T-helper 2 cell treated with Interferon-gamma antibody and Interleukin-4, amounts not matched to agents 5 μg/mL and 100 μg/mL, for 36 hours (primary cell): ENCODE measurements around the gene NLRP9.
A peak's percentile ranks its signal among the peaks of the same experiment; 100 is the strongest.

Source experiments
- DNase-seq: peaks from one replicate; pipeline ENCODE4 v3.0.0; 2021; ENCODE audit warnings: low spot score
- H3K27ac Mint-ChIP-seq: one replicate; pipeline ENCODE4 v1.8.0; 2021; ENCODE audit warnings: mild to moderate bottlenecking, mixed read lengths
- H3K27me3 Mint-ChIP-seq: one replicate; pipeline ENCODE4 v1.8.0; 2021; ENCODE audit warnings: low read depth, mixed read lengths
- H3K36me3 Mint-ChIP-seq: one replicate; pipeline ENCODE4 v1.8.0; 2021; ENCODE audit warnings: low read depth, mixed read lengths
- H3K4me1 Mint-ChIP-seq: one replicate; pipeline ENCODE4 v1.8.0; 2021; ENCODE audit warnings: low read depth, mixed read lengths
- H3K4me3 Mint-ChIP-seq: one replicate; pipeline ENCODE4 v1.8.0; 2022; ENCODE audit warnings: mild to moderate bottlenecking, moderate library complexity, mixed read lengths
- H3K9me3 Mint-ChIP-seq: one replicate; pipeline ENCODE4 v1.8.0; 2021; ENCODE audit warnings: mixed read lengths

The NLRP9 gene

GRCh38 chr19:55676889-55677505, 61.2 kb downstream of the NLRP9 start:
- no peak for DNase-seq
- peaks cover 28% of the 10 kb centered on the region for H3K4me1 Mint-ChIP-seq
- no peaks in the 10 kb centered on the region for H3K27me3 Mint-ChIP-seq
- H3K4me3 Mint-ChIP-seq, result peak overlapping the region; percentile 97
- no peaks in the 10 kb centered on the region for H3K9me3 Mint-ChIP-seq
- H3K36me3 Mint-ChIP-seq, result peaks cover 38% of the 10 kb centered on the region
- peak overlapping the region; percentile 60 for H3K27ac Mint-ChIP-seq

- no peaks in the 10 kb centered on the region for H3K27me3 Mint-ChIP-seq
- peaks cover 40% of the 10 kb centered on the region for H3K36me3 Mint-ChIP-seq
- H3K27ac Mint-ChIP-seq, result peak overlapping the region; percentile 60
- no peaks in the 10 kb centered on the region for H3K9me3 Mint-ChIP-seq
- peaks cover 28% of the 10 kb centered on the region for H3K4me1 Mint-ChIP-seq
- no peak for DNase-seq
- H3K4me3 Mint-ChIP-seq, result peak overlapping the region; percentile 97
Measured at GRCh38 chr19:55676383-55676782, 61.8 kb downstream of the NLRP9 start.

GRCh38 chr19:55675661-55676354, 62.4 kb downstream of the NLRP9 start:
- Mint-ChIP-seq H3K4me1 (peaks cover 28% of the 10 kb centered on the region), H3K36me3 (peaks cover 46% of the 10 kb centered on the region), H3K27me3 (no peaks in the 10 kb centered on the region), H3K27ac (peak overlapping the region; percentile 93), H3K4me3 (peak overlapping the region; percentile 97), H3K9me3 (no peaks in the 10 kb centered on the region)
- DNase-seq, result no peak

GRCh38 chr19:55674841-55675660, 63.2 kb downstream of the NLRP9 start, which contains the start of gene EPN1:
EPN1 (plus strand) TSS chr19:55675226; CDS start chr19:55678628, 3,402 bp downstream.
- no peaks in the 10 kb centered on the region for H3K9me3 Mint-ChIP-seq
- no peaks in the 10 kb centered on the region for H3K27me3 Mint-ChIP-seq
- H3K4me3 Mint-ChIP-seq, result peak within 1 kb of the TSS; percentile 97
- peak; percentile 96 for DNase-seq
- H3K4me1 Mint-ChIP-seq, result peaks cover 28% of the 10 kb centered on the region
- H3K27ac Mint-ChIP-seq, result peak within 1 kb of the TSS; percentile 93
- H3K36me3 Mint-ChIP-seq, result peaks cover 49% of the 10 kb centered on the region

- no peak for DNase-seq
- Mint-ChIP-seq H3K27me3 (no peaks in the 10 kb centered on the region), H3K9me3 (no peaks in the 10 kb centered on the region), H3K27ac (peak overlapping the region; percentile 71), H3K4me3 (peak overlapping the region; percentile 27), H3K36me3 (peaks cover 50% of the 10 kb centered on the region), H3K4me1 (peaks cover 22% of the 10 kb centered on the region)
Measured at GRCh38 chr19:55674459-55674840, 63.8 kb downstream of the NLRP9 start.

- Mint-ChIP-seq H3K4me3 (no peak overlapping the region), H3K27ac (peak overlapping the region; percentile 71), H3K4me1 (peaks cover 21% of the 10 kb centered on the region), H3K36me3 (peaks cover 49% of the 10 kb centered on the region), H3K27me3 (no peaks in the 10 kb centered on the region), H3K9me3 (no peaks in the 10 kb centered on the region)
- DNase-seq, result no peak
Measured at GRCh38 chr19:55673889-55674288, 64.3 kb downstream of the NLRP9 start.

- peaks cover 20% of the 10 kb centered on the region for H3K4me1 Mint-ChIP-seq
- peaks cover 49% of the 10 kb centered on the region for H3K36me3 Mint-ChIP-seq
- peak overlapping the region; percentile 69 for H3K27ac Mint-ChIP-seq
- DNase-seq, result no peak
- H3K9me3 Mint-ChIP-seq, result no peaks in the 10 kb centered on the region
- H3K4me3 Mint-ChIP-seq, result no peak overlapping the region
- H3K27me3 Mint-ChIP-seq, result no peaks in the 10 kb centered on the region
Measured at GRCh38 chr19:55673465-55673864, 64.7 kb downstream of the NLRP9 start.

- no peaks in the 10 kb centered on the region for H3K9me3 Mint-ChIP-seq
- no peak overlapping the region for H3K27ac Mint-ChIP-seq
- no peaks in the 10 kb centered on the region for H3K27me3 Mint-ChIP-seq
- no peak for DNase-seq
- no peak overlapping the region for H3K4me3 Mint-ChIP-seq
- peaks cover 50% of the 10 kb centered on the region for H3K36me3 Mint-ChIP-seq
- H3K4me1 Mint-ChIP-seq, result peaks cover 15% of the 10 kb centered on the region
Measured at GRCh38 chr19:55672418-55672817, 65.8 kb downstream of the NLRP9 start.

GRCh38 chr19:55671054-55671378, 67.2 kb downstream of the NLRP9 start:
- no peak for DNase-seq
- H3K9me3 Mint-ChIP-seq, result no peaks in the 10 kb centered on the region
- H3K27ac Mint-ChIP-seq, result peak overlapping the region; percentile 9
- no peaks in the 10 kb centered on the region for H3K27me3 Mint-ChIP-seq
- no peak overlapping the region for H3K4me3 Mint-ChIP-seq
- peaks cover 59% of the 10 kb centered on the region for H3K36me3 Mint-ChIP-seq
- peaks cover 6% of the 10 kb centered on the region for H3K4me1 Mint-ChIP-seq

GRCh38 chr19:55670280-55671053, 67.7 kb downstream of the NLRP9 start:
- Mint-ChIP-seq H3K36me3 (peaks cover 60% of the 10 kb centered on the region), H3K4me1 (peaks cover 5% of the 10 kb centered on the region), H3K4me3 (no peak overlapping the region), H3K27me3 (no peaks in the 10 kb centered on the region), H3K9me3 (no peaks in the 10 kb centered on the region), H3K27ac (no peak overlapping the region)
- no peak for DNase-seq

GRCh38 chr19:55669418-55670279, 68.6 kb downstream of the NLRP9 start:
- DNase-seq, result no peak
- no peak overlapping the region for H3K27ac Mint-ChIP-seq
- H3K9me3 Mint-ChIP-seq, result no peaks in the 10 kb centered on the region
- peaks cover 61% of the 10 kb centered on the region for H3K36me3 Mint-ChIP-seq
- H3K27me3 Mint-ChIP-seq, result no peaks in the 10 kb centered on the region
- no peak overlapping the region for H3K4me3 Mint-ChIP-seq
- peaks cover 5% of the 10 kb centered on the region for H3K4me1 Mint-ChIP-seq

GRCh38 chr19:55668603-55669348, 69.4 kb downstream of the NLRP9 start:
- no peaks in the 10 kb centered on the region for H3K27me3 Mint-ChIP-seq
- H3K4me1 Mint-ChIP-seq, result peaks cover 5% of the 10 kb centered on the region
- peaks cover 65% of the 10 kb centered on the region for H3K36me3 Mint-ChIP-seq
- H3K9me3 Mint-ChIP-seq, result no peaks in the 10 kb centered on the region
- H3K4me3 Mint-ChIP-seq, result no peak overlapping the region
- no peak overlapping the region for H3K27ac Mint-ChIP-seq
- no peak for DNase-seq
